ENCODE measurements around the gene DLGAP1.

- TF ChIP-seq CTCF (IDR thresholded peaks at IDR 0.05; ENCODE audit: low read depth, low read length), result no peak
- no peak for TF ChIP-seq MAX (IDR thresholded peaks at IDR 0.05; ENCODE audit: low read depth, low read length)
Measured at GRCh38 chr18:4084382-4084900, 370.7 kb downstream of the DLGAP1 start.

Measured in NB4 (cell line).